ENCODE data around the gene PSD.
"Not testable (repeated sequence)": the region's sequence is repeated elsewhere in the genome, so short reads cannot be mapped to it uniquely, and the experiment has no call there.

The PSD gene

DNA sequence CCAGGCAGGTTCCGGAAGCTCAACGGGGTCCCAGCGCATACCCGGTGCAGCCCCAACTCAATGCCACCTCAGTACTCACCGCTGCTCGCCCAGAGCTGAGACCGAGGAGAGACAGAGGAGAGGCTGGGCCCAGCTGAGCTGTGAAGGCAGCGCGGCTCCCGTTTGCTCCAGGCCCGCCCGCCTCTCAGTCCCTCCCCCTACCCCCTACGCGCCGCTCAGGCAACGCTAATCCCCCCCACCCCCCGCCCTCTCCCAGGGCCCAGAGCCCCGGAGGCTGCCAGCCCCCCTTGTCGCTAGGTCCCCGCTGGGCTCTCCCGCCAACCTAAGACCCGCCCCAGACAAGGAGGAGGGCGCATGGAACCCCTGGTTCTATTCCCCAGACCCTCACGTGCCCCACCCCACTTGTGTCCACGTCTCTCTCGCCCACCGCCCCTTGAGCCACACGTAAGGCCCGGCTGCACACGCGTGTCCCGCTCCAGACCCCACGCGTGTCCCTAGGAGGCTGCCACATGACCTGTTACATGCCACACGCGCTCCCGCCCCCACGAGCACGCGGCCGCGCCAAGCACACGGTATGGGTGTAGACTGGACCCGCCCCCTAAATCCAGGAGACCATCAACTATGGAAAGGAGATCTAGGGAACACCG is at the start of gene PSD:
Gene PSD (minus strand): TSS at position 164 of the 647 bp plus-strand sequence. CDS start 1,747 bp downstream, outside the sequence.
- no peak for DNase-seq (ENCODE audit: low read depth, low spot score)

GRCh38 chr10:102467971-102468438 is 49.4 kb upstream of the PSD start:
- no peak for DNase-seq (ENCODE audit: low read depth, low spot score)

DNA sequence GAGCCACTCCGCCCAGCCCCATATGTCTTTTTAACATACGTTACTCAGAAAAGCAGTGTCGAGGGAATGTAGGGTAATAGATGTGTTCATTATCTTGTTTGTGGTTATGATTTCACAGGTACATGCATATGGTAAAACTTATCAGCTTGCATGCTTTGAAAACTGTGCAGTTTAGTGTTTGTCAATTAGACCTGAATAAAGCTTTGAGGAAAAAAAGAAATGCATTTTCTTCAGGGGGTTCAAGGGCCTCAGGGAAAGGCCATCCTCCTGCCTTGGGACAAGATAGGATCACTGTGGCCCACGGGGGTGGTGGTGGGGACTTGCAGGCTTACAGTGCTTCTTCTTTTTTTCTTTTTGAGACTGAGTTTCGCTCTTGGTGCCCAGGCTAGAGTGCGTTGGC is 48.7 kb upstream of the PSD start:
- DNase-seq (ENCODE audit: low read depth, low spot score), result no peak

GRCh38 chr10:102465466-102465865 is 46.9 kb upstream of the PSD start:
- no peak for DNase-seq (ENCODE audit: low read depth, low spot score)

DNA sequence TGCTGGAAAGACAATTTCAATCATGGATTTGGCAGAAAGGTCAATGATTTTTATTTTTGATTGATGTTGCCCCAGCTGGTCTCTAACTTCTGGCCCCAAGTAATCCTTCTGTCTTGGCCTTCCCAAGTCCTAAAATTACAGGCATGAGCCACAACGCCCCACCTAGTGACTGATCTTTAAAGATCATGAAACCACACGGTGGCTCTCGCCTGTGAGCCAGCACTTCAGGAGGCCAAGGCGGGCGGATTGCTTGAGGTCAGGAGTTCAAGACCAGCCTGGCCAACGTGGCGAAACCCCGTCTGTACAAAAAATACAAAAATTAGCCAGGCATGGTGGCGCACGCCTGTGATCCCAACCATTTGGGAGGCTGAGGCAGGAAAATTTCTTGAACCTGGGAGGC is 45.4 kb upstream of the PSD start:
- DNase-seq (ENCODE audit: low read depth, low spot score), result no peak

GRCh38 chr10:102462512-102463054 is 44.0 kb upstream of the PSD start:
- DNase-seq (ENCODE audit: low read depth, low spot score), result no peak

- DNase-seq (ENCODE audit: low read depth, low spot score), result peak; percentile 74
Measured at GRCh38 chr10:102461187-102462054, 42.8 kb upstream of the PSD start.

- no peak for DNase-seq (ENCODE audit: low read depth, low spot score)
Measured at GRCh38 chr10:102460836-102461186, 42.2 kb upstream of the PSD start.

GRCh38 chr10:102458656-102459055 is 40.1 kb upstream of the PSD start:
- DNase-seq (ENCODE audit: low read depth, low spot score), result no peak

GRCh38 chr10:102457591-102458150 is 39.1 kb upstream of the PSD start:
- no peak for DNase-seq (ENCODE audit: low read depth, low spot score)

DNA sequence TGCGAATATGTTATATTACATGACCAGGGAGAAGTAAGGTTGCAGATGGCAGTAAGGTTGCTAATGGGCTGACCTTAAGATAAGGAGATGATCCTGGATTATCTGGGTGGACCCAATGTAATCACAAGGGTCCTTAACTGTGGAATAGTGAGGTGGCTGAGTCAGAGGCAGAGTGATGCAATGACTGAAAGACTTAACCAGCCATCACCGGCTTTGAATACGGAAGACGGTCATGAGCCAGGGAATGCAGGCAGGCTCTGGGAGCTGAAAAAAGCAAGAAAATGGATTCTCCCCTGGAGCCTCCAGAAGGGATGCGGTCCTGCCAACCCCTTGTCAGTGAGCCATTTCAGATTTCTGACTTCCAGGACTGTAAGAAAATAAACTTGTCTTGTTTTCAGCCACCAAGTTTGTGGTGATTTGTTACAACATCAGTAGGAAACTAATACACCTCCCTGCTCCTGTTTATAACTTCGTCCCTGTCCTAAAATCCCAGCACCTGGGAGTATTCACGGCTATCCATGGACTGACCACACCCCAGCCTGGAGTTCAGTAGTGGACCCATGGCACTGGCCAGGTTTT is 37.4 kb upstream of the PSD start:
- DNase-seq (ENCODE audit: low read depth, low spot score), result no peak

DNA sequence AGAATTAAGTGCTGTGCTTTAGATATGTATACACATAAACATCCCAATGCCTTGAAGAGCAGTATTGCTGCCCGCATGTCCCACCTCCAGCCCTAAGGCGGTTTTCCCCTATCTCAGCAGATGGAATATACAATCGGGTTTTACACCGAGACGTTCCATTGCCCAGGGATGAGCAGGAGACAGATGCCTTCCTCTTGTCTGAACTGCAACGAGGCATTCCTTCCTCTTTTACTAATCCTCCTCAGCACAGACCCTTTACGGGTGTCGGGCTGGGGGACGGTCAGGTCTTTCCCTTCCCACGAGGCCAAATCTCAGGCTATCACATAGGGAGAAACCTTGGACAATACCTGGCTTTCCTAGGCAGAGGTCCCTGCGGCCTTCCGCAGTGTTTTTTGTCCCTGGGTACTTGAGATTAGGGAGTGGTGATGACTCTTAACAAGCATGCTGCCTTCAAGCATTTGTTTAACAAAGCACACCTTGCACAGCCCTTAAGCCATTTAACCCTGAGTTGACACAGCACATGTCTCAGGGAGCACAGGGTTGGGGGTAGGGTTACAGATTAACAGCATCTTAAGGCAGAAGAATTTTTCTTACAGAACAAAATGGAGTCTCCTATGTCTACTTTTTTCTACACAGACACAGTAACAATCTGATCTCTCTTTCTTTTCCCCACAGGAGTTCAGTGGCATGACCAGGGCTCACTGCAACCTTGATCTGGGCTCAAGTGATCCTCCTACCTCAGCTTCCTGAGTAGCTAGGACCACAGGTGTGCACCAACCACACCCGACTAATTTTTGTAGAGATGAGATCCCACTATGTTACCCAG is 36.3 kb upstream of the PSD start:
- DNase-seq (ENCODE audit: low read depth, low spot score), result not testable (repeated sequence)

DNA sequence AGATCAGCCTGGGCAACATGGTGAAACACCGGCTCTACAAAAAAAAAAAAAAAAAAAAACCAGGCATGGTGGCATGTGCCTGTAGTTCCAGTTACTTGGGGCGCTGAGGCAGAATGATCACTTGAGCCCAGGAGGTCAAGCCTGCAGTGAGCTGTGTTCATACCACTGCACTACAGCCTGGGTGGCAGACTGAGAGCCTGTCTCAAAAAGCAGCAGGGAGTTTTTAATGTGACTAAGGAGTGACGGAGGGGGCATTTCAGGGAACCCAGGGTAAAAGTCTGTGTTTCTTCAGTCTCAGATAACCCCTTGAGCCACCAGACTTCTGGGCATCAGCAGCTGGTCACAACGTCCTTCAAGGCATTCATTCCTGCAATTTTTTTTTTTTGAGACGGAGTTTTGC is 34.9 kb upstream of the PSD start:
- DNase-seq (ENCODE audit: low read depth, low spot score), result no peak

GRCh38 chr10:102452672-102453340 is 34.2 kb upstream of the PSD start:
- DNase-seq (ENCODE audit: low read depth, low spot score), result no peak

DNA sequence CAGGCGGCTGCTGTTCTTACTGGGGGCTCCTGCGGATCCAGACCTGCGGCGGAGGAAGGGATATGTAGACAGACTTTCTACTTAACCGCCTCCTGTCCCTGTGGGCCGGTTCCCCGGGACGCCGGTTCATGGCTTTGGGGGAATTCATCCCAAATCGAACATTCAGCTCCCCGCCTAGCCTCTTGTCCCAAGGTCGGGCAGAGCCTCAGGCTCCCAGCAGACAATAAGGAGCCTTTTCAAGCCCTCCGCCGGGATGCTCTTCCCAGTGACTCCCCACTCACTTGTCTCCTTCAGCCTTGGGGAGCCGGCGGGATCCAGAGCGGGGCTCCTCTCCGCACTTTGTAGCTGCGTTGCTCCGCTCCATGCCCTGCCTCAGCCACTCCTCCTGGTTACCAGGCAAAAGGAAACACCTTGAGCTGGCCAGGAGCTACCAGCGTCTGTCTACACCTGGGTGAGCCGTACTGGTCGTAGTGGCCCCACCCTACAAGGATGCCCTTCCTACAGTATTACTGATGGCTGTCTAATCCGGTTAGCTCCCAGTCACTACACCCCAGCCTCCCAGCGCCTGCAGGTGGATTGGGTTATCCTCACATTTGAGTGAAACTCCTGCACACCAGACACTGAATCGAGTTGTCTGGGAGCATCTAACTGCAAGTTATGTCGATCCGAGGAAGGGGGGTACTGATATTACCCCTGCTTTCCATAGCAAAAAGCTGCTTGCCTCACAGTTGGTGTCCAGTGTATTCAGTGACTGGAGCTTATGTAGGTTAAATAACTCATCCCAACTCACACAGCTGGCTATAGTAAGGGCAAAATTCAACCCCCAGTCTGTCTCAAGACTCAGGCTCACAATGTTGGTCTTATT is 32.8 kb upstream of the PSD start, which contains the start of gene C10orf95:
Gene C10orf95 (minus strand): TSS at position 439 of the 865 bp plus-strand sequence. CDS start 450 bp downstream, outside the sequence.
- no peak for DNase-seq (ENCODE audit: low read depth, low spot score)

- peak; percentile 60 for DNase-seq (ENCODE audit: low read depth, low spot score)
Measured at GRCh38 chr10:102450374-102451104, 32.0 kb upstream of the PSD start.

GRCh38 chr10:102450124-102450373 is 31.5 kb upstream of the PSD start:
- no peak for DNase-seq (ENCODE audit: low read depth, low spot score)

DNA sequence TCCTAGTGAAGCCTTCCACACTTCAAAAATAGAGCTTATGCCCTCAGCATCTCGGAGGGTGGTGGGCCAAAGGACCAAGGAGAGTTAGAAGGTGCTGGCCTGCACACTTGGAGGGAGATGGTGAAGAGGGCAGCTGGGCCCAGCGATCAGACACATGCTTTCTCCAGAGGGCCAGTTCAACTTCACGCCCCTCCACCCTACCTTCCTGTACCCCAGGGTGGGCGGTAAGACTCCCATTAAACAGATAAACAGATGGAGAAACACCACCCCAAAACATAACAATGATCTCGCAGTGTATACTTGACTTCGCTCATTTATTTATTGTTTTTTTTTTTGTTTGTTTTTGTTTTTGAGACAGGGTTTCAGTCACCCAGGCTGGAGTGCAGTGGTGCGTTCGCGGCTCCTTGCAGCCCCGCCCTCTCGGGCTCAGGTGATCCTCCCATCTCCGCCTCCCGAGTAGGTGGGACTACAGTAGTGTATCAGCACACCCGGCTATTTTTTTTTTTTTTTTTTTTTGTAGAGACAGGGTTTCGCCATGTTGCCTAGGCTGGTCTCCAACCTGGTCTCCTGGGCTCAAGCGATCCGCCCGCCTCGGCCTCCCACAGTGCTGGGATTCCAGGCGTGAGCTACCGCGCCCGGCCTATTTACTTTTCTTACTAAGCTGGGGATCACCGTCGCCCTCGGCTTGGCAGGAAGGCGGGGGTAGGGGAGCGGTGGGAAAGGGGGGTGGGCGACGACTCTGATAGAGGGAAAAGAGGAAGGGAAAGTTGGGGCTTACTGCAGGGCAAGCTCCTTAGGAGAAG is 30.9 kb upstream of the PSD start:
- peak; percentile 72 for DNase-seq (ENCODE audit: low read depth, low spot score)

Measured in activated naive CD8-positive, alpha-beta T cell treated with anti-CD3 and anti-CD28 coated beads, Interleukin-2, amount 50 U/mL, for 16 hours (primary cell).